Measurements from ENCODE around the gene RHOT1. TPM values are rescaled to one million over a fixed set of nuclear protein-coding genes. Genes with fewer than 3 reads are reported as not detected.
A peak's percentile ranks its signal among the peaks of the same experiment; 100 is the strongest.

The RHOT1 gene
- total RNA-seq, 1 donor from 2014 or later = 40.3 TPM

- H3K36me3 ChIP-seq (ENCODE audit: control insufficient read depth, insufficient read depth, low read length) = no peaks in the 10 kb centered on the region
- peaks cover 44% of the 10 kb centered on the region for H3K27me3 ChIP-seq (ENCODE audit: control insufficient read depth, insufficient read depth, low read length)
- H3K4me3 ChIP-seq (ENCODE audit: low read depth, low read length) = no peak overlapping the region
- FAIRE-seq (no peak), DNase-seq (ENCODE audit: low read depth) (no peak)
- TF ChIP-seq CTCF (IDR thresholded peaks at IDR 0.05; ENCODE audit: insufficient read depth, low read length, severe bottlenecking) = no peak
Measured at GRCh38 chr17:32264823-32265191, 122.5 kb downstream of the RHOT1 start.

- no peak for TF ChIP-seq CTCF (IDR thresholded peaks at IDR 0.05; ENCODE audit: insufficient read depth, low read length, severe bottlenecking)
- peaks cover 47% of the 10 kb centered on the region for H3K27me3 ChIP-seq (ENCODE audit: control insufficient read depth, insufficient read depth, low read length)
- H3K36me3 ChIP-seq (ENCODE audit: control insufficient read depth, insufficient read depth, low read length) = no peaks in the 10 kb centered on the region
- DNase-seq (ENCODE audit: low read depth) (no peak), FAIRE-seq (no peak)
- H3K4me3 ChIP-seq (ENCODE audit: low read depth, low read length) = peak within 1 kb of the TSS; percentile 22
Measured at GRCh38 chr17:32265192-32265923, 123.1 kb downstream of the RHOT1 start, which contains the start of gene RHBDL3. TSS of gene RHBDL3 (plus strand) at chr17:32265832. CDS start at chr17:32266190, 358 bp downstream.

- Histone ChIP-seq H3K36me3 (ENCODE audit: control insufficient read depth, insufficient read depth, low read length) (no peaks in the 10 kb centered on the region), H3K4me3 (ENCODE audit: low read depth, low read length) (peak overlapping the region; percentile 22), H3K27me3 (ENCODE audit: control insufficient read depth, insufficient read depth, low read length) (peaks cover 47% of the 10 kb centered on the region)
- DNase-seq (ENCODE audit: low read depth) = no peak
- TF ChIP-seq CTCF (IDR thresholded peaks at IDR 0.05; ENCODE audit: insufficient read depth, low read length, severe bottlenecking) = no peak
- FAIRE-seq = no peak
Measured at GRCh38 chr17:32266051-32266388, 123.7 kb downstream of the RHOT1 start.

- Histone ChIP-seq H3K36me3 (ENCODE audit: control insufficient read depth, insufficient read depth, low read length) (no peaks in the 10 kb centered on the region), H3K4me3 (ENCODE audit: low read depth, low read length) (peak overlapping the region; percentile 22), H3K27me3 (ENCODE audit: control insufficient read depth, insufficient read depth, low read length) (peaks cover 46% of the 10 kb centered on the region)
- DNase-seq (ENCODE audit: low read depth) (no peak), FAIRE-seq (no peak)
- no peak for TF ChIP-seq CTCF (IDR thresholded peaks at IDR 0.05; ENCODE audit: insufficient read depth, low read length, severe bottlenecking)
Measured at GRCh38 chr17:32266389-32267301, 124.3 kb downstream of the RHOT1 start.

GRCh38 chr17:32267690-32268205 lies 125.4 kb downstream of the RHOT1 start:
- Histone ChIP-seq H3K4me3 (ENCODE audit: low read depth, low read length) (no peak overlapping the region), H3K27me3 (ENCODE audit: control insufficient read depth, insufficient read depth, low read length) (peaks cover 37% of the 10 kb centered on the region), H3K36me3 (ENCODE audit: control insufficient read depth, insufficient read depth, low read length) (no peaks in the 10 kb centered on the region)
- TF ChIP-seq CTCF (IDR thresholded peaks at IDR 0.05; ENCODE audit: insufficient read depth, low read length, severe bottlenecking) = no peak
- DNase-seq (ENCODE audit: low read depth) (peak; percentile 15), FAIRE-seq (no peak)

All from bronchial epithelial cell (primary cell).